ENCODE measurements around the gene MIR17HG.

- TF ChIP-seq CTCF (IDR thresholded peaks at IDR 0.05; ENCODE audit: low read length) = no peak
- no peak for TF ChIP-seq EZH2 (IDR thresholded peaks at IDR 0.05; ENCODE audit: borderline replicate concordance, low read length)
Measured at GRCh38 chr13:91314888-91315287, 32.6 kb upstream of the MIR17HG start.

Measured in OCI-LY1 (cell line).